Breast epithelium (tissue), 3 donors: ENCODE data around the gene PDZD2.

ENCODE experiments used
- CTCF ChIP-seq, 3 donors: fragments of 450-650 bp; IDR thresholded peaks; one replicate each; pipeline ENCODE4 v1.5.1; 2016 to 2017; ENCODE audit warnings: antibody characterized with exemption in 3 of 3, mild to moderate bottlenecking in 3 of 3, moderate library complexity in 3 of 3
- POLR2A ChIP-seq: fragments of 450-650 bp; IDR thresholded peaks from one replicate; pipeline ENCODE4 v1.6.1; 2016; ENCODE audit warnings: antibody characterized with exemption, mild to moderate bottlenecking, moderate library complexity
- POLR2AphosphoS5 ChIP-seq, 3 donors: sonication (generic); formaldehyde crosslinking; IDR thresholded peaks; one replicate each; pipeline ENCODE4 v1.6.1; 2017; ENCODE audit warnings: antibody characterized with exemption in 3 of 3

GRCh38 chr5:32027093-32027716, 388.3 kb downstream of the PDZD2 start:
- no peak for TF ChIP-seq CTCF (IDR thresholded peaks at IDR 0.05)
- no peak for TF ChIP-seq POLR2AphosphoS5 (IDR thresholded peaks at IDR 0.05)
- no peak for TF ChIP-seq POLR2A
